WI38 (cell line): ENCODE data around the gene MED19.
"Not testable (repeated sequence)": the region's sequence is repeated elsewhere in the genome, so short reads cannot be mapped to it uniquely, and the experiment has no call there.

ENCODE experiments used
- H3K4me3 ChIP-seq: 2 replicates; pipeline ENCODE4 v1.5.1; 2011; ENCODE audit warnings: low read depth, mild to moderate bottlenecking, control low read depth, low read length
- CTCF ChIP-seq: IDR thresholded peaks from 2 replicates; pipeline ENCODE4 v1.5.1; 2012; ENCODE audit warnings: low read depth, mild to moderate bottlenecking, control low read depth, low read length

Gene MED19

GRCh38 chr11:57700425-57700824, 11.6 kb downstream of the MED19 start:
- TF ChIP-seq CTCF = no peak
- no peak overlapping the region for H3K4me3 ChIP-seq

- TF ChIP-seq CTCF = no peak
These were observed 12.2 kb downstream of the MED19 start for GRCh38 chr11:57699813-57700212.

GRCh38 chr11:57698843-57699365, 13.1 kb downstream of the MED19 start:
- no peak for TF ChIP-seq CTCF

More at GRCh38 chr11:57699813-57700212, 12.2 kb downstream of the MED19 start:
- H3K4me3 ChIP-seq = no peak overlapping the region

GRCh38 chr11:57690474-57690873, 21.5 kb downstream of the MED19 start:
- not testable (repeated sequence) for H3K4me3 ChIP-seq

More at GRCh38 chr11:57698843-57699365, 13.1 kb downstream of the MED19 start:
- H3K4me3 ChIP-seq = no peak overlapping the region

- H3K4me3 ChIP-seq = no peak overlapping the region
- TF ChIP-seq CTCF = no peak
These were observed 30.8 kb downstream of the MED19 start for GRCh38 chr11:57681168-57681567.

- TF ChIP-seq CTCF = no peak
- H3K4me3 ChIP-seq = no peak overlapping the region
These were observed 31.5 kb downstream of the MED19 start for GRCh38 chr11:57680552-57680874.

GRCh38 chr11:57679396-57679795, 32.6 kb downstream of the MED19 start:
- no peak for TF ChIP-seq CTCF

GRCh38 chr11:57675176-57675941, 36.7 kb downstream of the MED19 start:
- no peak overlapping the region for H3K4me3 ChIP-seq
- TF ChIP-seq CTCF = no peak

More at GRCh38 chr11:57679396-57679795, 32.6 kb downstream of the MED19 start:
- no peak overlapping the region for H3K4me3 ChIP-seq
